ENCODE results near the gene LARP1. TPM values are rescaled to one million over a fixed set of nuclear protein-coding genes. Genes with fewer than 3 reads are reported as not detected.

The LARP1 gene
- total and polyA plus RNA-seq, 10 of the 15 experiments (the other 5 are each of a cell fraction or from before 2014, with no cell fraction given): 22.6 to 227 (median 60.8) TPM

GRCh38 chr5:154732212-154732611 lies 23.0 kb upstream of the LARP1 start:
- Histone ChIP-seq H3K79me2 (ENCODE audit: control insufficient read depth, insufficient read depth, low read length) (no peaks in the 10 kb centered on the region), H3K4me1 (ENCODE audit: control insufficient read depth, insufficient read depth, low read length) (no peaks in the 10 kb centered on the region), H3K9me3 (replicated peaks; ENCODE audit: control insufficient read depth, insufficient read depth, low read length) (no peaks in the 10 kb centered on the region), H3K4me3 (no peak overlapping the region), H3K36me3 (ENCODE audit: control insufficient read depth in 2 of 2, insufficient read depth in 2 of 2, low read length in 1 of 2) (no peaks in the 10 kb centered on the region), H3K9ac (ENCODE audit: control insufficient read depth, insufficient read depth, low read length) (no peak overlapping the region), H3K27me3 (replicated peaks in 1 of 2; ENCODE audit: control insufficient read depth in 2 of 2, insufficient read depth in 2 of 2, low read length in 1 of 2) (no peaks in the 10 kb centered on the region), H2AFZ (ENCODE audit: control insufficient read depth, low read depth, low read length) (no peak overlapping the region), H4K20me1 (ENCODE audit: control insufficient read depth, insufficient read depth) (no peaks in the 10 kb centered on the region), H3K27ac (ENCODE audit: control insufficient read depth, insufficient read depth) (no peak overlapping the region), H3K4me2 (ENCODE audit: control insufficient read depth, insufficient read depth) (no peak overlapping the region)
- peak; percentile 40; the same call in 1 of the 3 replicates for ATAC-seq
- SMC1A ChIA-PET (ENCODE audit: uncharacterized antibody, unreplicated experiment): no interaction called here
- in situ Hi-C loops (cut with MboI): no loop called here
- intact Hi-C loops (cut with micrococcal nuclease; ENCODE audit: unreplicated experiment): no loop called here
- DNase-seq (ENCODE audit: low read depth, low spot score): no peak
- CTCF ChIA-PET: interaction anchor here (0.7 kb wide), 1 partner anchor 18 kb away, joined by 3 read pairs; no protein-coding TSS in a partner anchor
- no peak for TF ChIP-seq SKIL (IDR thresholded peaks at IDR 0.05; ENCODE audit: low read depth, poor library complexity, severe bottlenecking)
- TF ChIP-seq NR2C2 (IDR thresholded peaks at IDR 0.05; ENCODE audit: borderline replicate concordance, control insufficient read depth, insufficient read length, low read depth): no peak
- no peak for TF ChIP-seq LARP7 (IDR thresholded peaks at IDR 0.05)
- TF ChIP-seq SMAD5 (IDR thresholded peaks at IDR 0.05; ENCODE audit: low read depth): no peak
- no peak for TF ChIP-seq BMI1 (IDR thresholded peaks at IDR 0.05; ENCODE audit: borderline replicate concordance)
- no peak for TF ChIP-seq CREM (IDR thresholded peaks at IDR 0.05; ENCODE audit: low read depth)
- no peak for TF ChIP-seq CEBPZ (IDR thresholded peaks at IDR 0.05; ENCODE audit: low read depth, low read length)
- no peak for TF ChIP-seq RB1 (IDR thresholded peaks at IDR 0.05; ENCODE audit: borderline replicate concordance)
- no peak for TF ChIP-seq YY1 (IDR thresholded peaks at IDR 0.05; ENCODE audit: low read depth, low read length)
- no peak for TF ChIP-seq POLR2AphosphoS5 (IDR thresholded peaks at IDR 0.05; ENCODE audit: low read length)
- TF ChIP-seq EZH2 (IDR thresholded peaks at IDR 0.05; ENCODE audit: borderline replicate concordance, control insufficient read depth, low read depth, low read length): no peak
- no peak for TF ChIP-seq MEF2A (IDR thresholded peaks at IDR 0.05; ENCODE audit: insufficient read depth, low read depth, low read length)
- FAIRE-seq: no peak
- RAD21 ChIA-PET (ENCODE audit: unreplicated experiment): no interaction called here
- no TSS peak for BruUV-seq (replicated peaks)
- WGBS (ENCODE audit: insufficient coverage, insufficient replicate concordance, low lambda C conversion rate, missing lambda C conversion rate): 93% methylated on average over 1 of the region's 1 CpG
- POLR2A ChIA-PET: no interaction called here

Measured in GM12878 (cell line).